ENCODE data around the gene RAB3IL1.

The RAB3IL1 gene

DNA sequence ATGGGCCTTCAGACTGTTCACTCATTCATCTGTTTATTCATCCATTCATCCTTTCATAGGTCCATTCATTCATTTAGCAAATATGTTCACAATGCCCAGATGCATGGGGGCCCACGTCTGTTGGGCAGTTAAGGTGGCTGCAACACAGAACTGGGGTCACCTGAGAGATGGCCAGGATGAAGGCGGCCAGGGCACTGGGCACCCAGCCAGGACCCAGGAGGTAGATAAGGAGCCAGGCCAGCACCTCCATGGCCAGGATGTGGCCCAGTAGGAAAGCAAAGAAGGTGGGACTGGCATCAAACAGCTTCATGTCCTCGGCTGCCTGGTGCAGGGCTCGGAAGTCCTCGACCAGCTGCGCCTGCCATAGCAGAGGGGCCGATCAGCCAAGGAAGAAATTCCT is 38.2 kb downstream of the RAB3IL1 start:
- H3K36me3 ChIP-seq (ENCODE audit: control insufficient read depth in 2 of 2, insufficient read depth in 1 of 2, low read length in 2 of 2), result no peaks in the 10 kb centered on the region
- no peaks in the 10 kb centered on the region for H3K4me1 ChIP-seq (ENCODE audit: control insufficient read depth, insufficient read depth, low read length)
- no peaks in the 10 kb centered on the region for H3K9me3 ChIP-seq (ENCODE audit: control insufficient read depth, insufficient read depth, low read depth, low read length)
- H3K27ac ChIP-seq (ENCODE audit: extremely low read depth, low read depth, low read length), result no peak overlapping the region
- TF ChIP-seq ZNF274 (IDR thresholded peaks at IDR 0.05; ENCODE audit: low read length) (no peak), ZNF274 (tag by site-specific recombination; IDR thresholded peaks at IDR 0.05; ENCODE audit: borderline replicate concordance) (no peak), TRIM28 (IDR thresholded peaks at IDR 0.05; ENCODE audit: borderline replicate concordance, low read length) (no peak)
- TF ChIP-seq, protein P1, sequence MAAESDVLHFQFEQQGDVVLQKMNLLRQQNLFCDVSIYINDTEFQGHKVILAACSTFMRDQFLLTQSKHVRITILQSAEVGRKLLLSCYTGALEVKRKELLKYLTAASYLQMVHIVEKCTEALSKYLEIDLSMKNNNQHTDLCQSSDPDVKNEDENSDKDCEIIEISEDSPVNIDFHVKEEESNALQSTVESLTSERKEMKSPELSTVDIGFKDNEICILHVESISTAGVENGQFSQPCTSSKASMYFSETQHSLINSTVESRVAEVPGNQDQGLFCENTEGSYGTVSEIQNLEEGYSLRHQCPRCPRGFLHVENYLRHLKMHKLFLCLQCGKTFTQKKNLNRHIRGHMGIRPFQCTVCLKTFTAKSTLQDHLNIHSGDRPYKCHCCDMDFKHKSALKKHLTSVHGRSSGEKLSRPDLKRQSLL (tag by site-specific recombination; IDR thresholded peaks at IDR 0.05), result no peak
- TF ChIP-seq, protein P2, sequence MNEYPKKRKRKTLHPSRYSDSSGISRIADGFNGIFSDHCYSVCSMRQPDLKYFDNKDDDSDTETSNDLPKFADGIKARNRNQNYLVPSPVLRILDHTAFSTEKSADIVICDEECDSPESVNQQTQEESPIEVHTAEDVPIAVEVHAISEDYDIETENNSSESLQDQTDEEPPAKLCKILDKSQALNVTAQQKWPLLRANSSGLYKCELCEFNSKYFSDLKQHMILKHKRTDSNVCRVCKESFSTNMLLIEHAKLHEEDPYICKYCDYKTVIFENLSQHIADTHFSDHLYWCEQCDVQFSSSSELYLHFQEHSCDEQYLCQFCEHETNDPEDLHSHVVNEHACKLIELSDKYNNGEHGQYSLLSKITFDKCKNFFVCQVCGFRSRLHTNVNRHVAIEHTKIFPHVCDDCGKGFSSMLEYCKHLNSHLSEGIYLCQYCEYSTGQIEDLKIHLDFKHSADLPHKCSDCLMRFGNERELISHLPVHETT (tag by site-specific recombination; IDR thresholded peaks at IDR 0.05), result no peak
- TF ChIP-seq, protein P3, sequence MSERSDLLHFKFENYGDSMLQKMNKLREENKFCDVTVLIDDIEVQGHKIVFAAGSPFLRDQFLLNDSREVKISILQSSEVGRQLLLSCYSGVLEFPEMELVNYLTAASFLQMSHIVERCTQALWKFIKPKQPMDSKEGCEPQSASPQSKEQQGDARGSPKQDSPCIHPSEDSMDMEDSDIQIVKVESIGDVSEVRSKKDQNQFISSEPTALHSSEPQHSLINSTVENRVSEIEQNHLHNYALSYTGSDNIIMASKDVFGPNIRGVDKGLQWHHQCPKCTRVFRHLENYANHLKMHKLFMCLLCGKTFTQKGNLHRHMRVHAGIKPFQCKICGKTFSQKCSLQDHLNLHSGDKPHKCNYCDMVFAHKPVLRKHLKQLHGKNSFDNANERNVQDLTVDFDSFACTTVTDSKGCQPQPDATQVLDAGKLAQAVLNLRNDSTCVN (tag by site-specific recombination; optimal IDR thresholded peaks at IDR 0.05), result no peak
- H3K4me3 ChIP-seq (ENCODE audit: low read depth, low read length), result no peak overlapping the region
- ChIA-PET CTCF (interaction anchor here (0.8 to 7.0 kb wide), 6 partner anchors 8 to 203 kb away, joined by 3 to 48 read pairs (median 4); no protein-coding TSS in a partner anchor), POLR2A (interaction anchor here (0.5 to 1.3 kb wide), 2 partner anchors 13 to 71 kb away, joined by 3 to 4 read pairs; no protein-coding TSS in a partner anchor)

DNA sequence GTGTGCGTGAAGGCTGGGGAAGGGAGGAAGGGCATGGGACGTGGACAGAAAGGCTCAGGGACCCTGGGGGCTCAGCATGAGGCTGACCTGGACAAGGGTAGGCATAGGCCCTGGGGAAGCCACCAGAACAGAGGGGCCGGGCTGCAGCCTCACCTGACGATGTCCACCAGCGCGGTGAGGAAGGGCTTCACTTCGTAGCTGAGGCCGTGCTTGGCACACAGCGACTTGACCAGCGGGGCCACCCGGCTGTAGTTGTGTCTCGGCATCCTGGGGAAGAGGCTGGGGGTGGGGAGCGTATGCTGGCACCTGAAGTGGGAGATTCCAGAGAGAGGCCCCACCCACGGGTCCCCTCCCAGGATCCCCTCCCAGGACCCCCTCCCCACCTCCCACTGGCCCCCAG is 41.7 kb downstream of the RAB3IL1 start:
- H3K36me3 ChIP-seq (ENCODE audit: control insufficient read depth in 2 of 2, insufficient read depth in 1 of 2, low read length in 2 of 2), result no peaks in the 10 kb centered on the region
- H3K4me3 ChIP-seq (ENCODE audit: low read depth, low read length), result no peak overlapping the region
- TF ChIP-seq ZNF324 (tag by site-specific recombination; IDR thresholded peaks at IDR 0.05), result no peak
- no peak for TF ChIP-seq ZNF837 (tag by site-specific recombination; IDR thresholded peaks at IDR 0.05)
- TF ChIP-seq GLI4 (tag by site-specific recombination; IDR thresholded peaks at IDR 0.05), result no peak
- TF ChIP-seq KLF8 (tag by site-specific recombination; IDR thresholded peaks at IDR 0.05), result no peak
- H3K27ac ChIP-seq (ENCODE audit: extremely low read depth, low read depth, low read length), result no peak overlapping the region
- ChIA-PET CTCF (interaction anchor here (0.6 to 1.9 kb wide), 5 partner anchors 8 to 232 kb away, joined by 3 to 10 read pairs (median 4); no protein-coding TSS in a partner anchor), POLR2A (interaction anchor here (0.7 kb wide), 1 partner anchor 500 kb away, joined by 5 read pairs; no protein-coding TSS in a partner anchor)
- H3K9me3 ChIP-seq (ENCODE audit: control insufficient read depth, insufficient read depth, low read depth, low read length), result no peaks in the 10 kb centered on the region
- no peaks in the 10 kb centered on the region for H3K4me1 ChIP-seq (ENCODE audit: control insufficient read depth, insufficient read depth, low read length)

DNA sequence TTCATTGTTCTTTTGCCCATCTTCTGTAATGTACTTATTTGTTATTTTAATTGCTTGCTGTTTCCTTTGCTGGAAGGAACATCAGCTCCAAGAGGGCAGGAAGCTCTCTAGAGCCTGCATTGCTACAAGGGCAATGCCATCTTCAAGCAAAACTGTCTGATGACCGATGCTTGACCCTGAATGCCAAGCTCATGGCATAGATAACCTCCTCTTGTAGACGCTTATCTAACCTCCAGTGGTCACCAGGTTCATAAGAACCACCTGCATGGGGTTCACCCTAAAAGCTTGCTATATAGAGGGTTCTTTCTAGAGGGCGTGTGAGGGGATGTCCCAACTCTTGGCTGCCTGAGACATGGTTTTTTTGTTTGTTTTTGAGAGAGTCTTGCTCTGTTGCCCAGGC is 42.5 kb downstream of the RAB3IL1 start:
- Histone ChIP-seq H3K9me3 (ENCODE audit: control insufficient read depth, insufficient read depth, low read depth, low read length) (no peaks in the 10 kb centered on the region), H3K4me1 (ENCODE audit: control insufficient read depth, insufficient read depth, low read length) (no peaks in the 10 kb centered on the region), H3K4me3 (ENCODE audit: low read depth, low read length) (no peak overlapping the region), H3K36me3 (ENCODE audit: control insufficient read depth in 2 of 2, insufficient read depth in 1 of 2, low read length in 2 of 2) (no peaks in the 10 kb centered on the region), H3K27ac (ENCODE audit: extremely low read depth, low read depth, low read length) (no peak overlapping the region)
- ChIA-PET CTCF (interaction anchor here (0.6 to 6.4 kb wide), 7 partner anchors 9 to 233 kb away, joined by 3 to 64 read pairs (median 4); no protein-coding TSS in a partner anchor), POLR2A (interaction anchor here (0.6 kb wide), 2 partner anchors 54 to 82 kb away, joined by 3 to 4 read pairs; partner anchors contain the start of genes FEN1 and TMEM258)
- TF ChIP-seq, protein P4, sequence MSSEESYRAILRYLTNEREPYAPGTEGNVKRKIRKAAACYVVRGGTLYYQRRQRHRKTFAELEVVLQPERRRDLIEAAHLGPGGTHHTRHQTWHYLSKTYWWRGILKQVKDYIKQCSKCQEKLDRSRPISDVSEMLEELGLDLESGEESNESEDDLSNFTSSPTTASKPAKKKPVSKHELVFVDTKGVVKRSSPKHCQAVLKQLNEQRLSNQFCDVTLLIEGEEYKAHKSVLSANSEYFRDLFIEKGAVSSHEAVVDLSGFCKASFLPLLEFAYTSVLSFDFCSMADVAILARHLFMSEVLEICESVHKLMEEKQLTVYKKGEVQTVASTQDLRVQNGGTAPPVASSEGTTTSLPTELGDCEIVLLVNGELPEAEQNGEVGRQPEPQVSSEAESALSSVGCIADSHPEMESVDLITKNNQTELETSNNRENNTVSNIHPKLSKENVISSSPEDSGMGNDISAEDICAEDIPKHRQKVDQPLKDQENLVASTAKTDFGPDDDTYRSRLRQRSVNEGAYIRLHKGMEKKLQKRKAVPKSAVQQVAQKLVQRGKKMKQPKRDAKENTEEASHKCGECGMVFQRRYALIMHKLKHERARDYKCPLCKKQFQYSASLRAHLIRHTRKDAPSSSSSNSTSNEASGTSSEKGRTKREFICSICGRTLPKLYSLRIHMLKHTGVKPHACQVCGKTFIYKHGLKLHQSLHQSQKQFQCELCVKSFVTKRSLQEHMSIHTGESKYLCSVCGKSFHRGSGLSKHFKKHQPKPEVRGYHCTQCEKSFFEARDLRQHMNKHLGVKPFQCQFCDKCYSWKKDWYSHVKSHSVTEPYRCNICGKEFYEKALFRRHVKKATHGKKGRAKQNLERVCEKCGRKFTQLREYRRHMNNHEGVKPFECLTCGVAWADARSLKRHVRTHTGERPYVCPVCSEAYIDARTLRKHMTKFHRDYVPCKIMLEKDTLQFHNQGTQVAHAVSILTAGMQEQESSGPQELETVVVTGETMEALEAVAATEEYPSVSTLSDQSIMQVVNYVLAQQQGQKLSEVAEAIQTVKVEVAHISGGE (tag by site-specific recombination; conservative IDR thresholded peaks at IDR 0.05; ENCODE audit: low read depth), result no peak
- TF ChIP-seq FEZF1 (tag by site-specific recombination; IDR thresholded peaks at IDR 0.05) (no peak), ZNF776 (tag by site-specific recombination; IDR thresholded peaks at IDR 0.05; ENCODE audit: borderline replicate concordance) (no peak), WT1 (tag by site-specific recombination; IDR thresholded peaks at IDR 0.05) (no peak), ZNF501 (tag by site-specific recombination; IDR thresholded peaks at IDR 0.05) (no peak), SALL2 (tag by site-specific recombination; IDR thresholded peaks at IDR 0.05; ENCODE audit: borderline replicate concordance) (no peak)
- TF ChIP-seq, protein P5, sequence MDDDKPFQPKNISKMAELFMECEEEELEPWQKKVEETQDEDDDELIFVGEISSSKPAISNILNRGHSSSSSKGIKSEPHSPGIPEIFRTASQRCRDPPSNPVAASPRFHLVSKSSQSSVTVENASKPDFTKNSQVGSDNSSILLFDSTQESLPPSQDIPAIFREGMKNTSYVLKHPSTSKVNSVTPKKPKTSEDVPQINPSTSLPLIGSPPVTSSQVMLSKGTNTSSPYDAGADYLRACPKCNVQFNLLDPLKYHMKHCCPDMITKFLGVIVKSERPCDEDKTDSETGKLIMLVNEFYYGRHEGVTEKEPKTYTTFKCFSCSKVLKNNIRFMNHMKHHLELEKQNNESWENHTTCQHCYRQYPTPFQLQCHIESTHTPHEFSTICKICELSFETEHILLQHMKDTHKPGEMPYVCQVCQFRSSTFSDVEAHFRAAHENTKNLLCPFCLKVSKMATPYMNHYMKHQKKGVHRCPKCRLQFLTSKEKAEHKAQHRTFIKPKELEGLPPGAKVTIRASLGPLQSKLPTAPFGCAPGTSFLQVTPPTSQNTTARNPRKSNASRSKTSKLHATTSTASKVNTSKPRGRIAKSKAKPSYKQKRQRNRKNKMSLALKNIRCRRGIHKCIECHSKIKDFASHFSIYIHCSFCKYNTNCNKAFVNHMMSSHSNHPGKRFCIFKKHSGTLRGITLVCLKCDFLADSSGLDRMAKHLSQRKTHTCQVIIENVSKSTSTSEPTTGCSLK (tag by site-specific recombination; IDR thresholded peaks at IDR 0.05), result no peak
- TF ChIP-seq, protein P6, sequence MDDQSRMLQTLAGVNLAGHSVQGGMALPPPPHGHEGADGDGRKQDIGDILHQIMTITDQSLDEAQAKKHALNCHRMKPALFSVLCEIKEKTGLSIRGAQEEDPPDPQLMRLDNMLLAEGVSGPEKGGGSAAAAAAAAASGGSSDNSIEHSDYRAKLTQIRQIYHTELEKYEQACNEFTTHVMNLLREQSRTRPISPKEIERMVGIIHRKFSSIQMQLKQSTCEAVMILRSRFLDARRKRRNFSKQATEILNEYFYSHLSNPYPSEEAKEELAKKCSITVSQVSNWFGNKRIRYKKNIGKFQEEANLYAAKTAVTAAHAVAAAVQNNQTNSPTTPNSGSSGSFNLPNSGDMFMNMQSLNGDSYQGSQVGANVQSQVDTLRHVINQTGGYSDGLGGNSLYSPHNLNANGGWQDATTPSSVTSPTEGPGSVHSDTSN (CRISPR knock-in tag; IDR thresholded peaks at IDR 0.05), result no peak
